ENCODE results near the gene CRADD. TPM values are rescaled to one million over a fixed set of nuclear protein-coding genes. Genes with fewer than 3 reads are reported as not detected.

CRADD gene
- total RNA-seq, 2 experiments from 2014 or later: 5.8 to 9.2 TPM

- no peak for TF ChIP-seq CTCF (IDR thresholded peaks at IDR 0.05)
- H3K27me3 ChIP-seq (ENCODE audit: control insufficient read depth in 1 of 2, insufficient read depth in 2 of 2, low read length in 2 of 2): no peaks in the 10 kb centered on the region
- ATAC-seq (ENCODE audit: poor library complexity) (no peak), DNase-seq (no peak)
- H3K4me3 ChIP-seq (ENCODE audit: low read length): no peak overlapping the region
- CTCF ChIA-PET: no interaction called here
- H3K4me3 Mint-ChIP-seq: no peak overlapping the region
- H3K27ac ChIP-seq (ENCODE audit: low read depth in 1 of 2, low read length in 2 of 2): no peak overlapping the region
- no peaks in the 10 kb centered on the region for H3K4me1 Mint-ChIP-seq (ENCODE audit: low read depth)
- no peaks in the 10 kb centered on the region for H3K9me3 ChIP-seq (ENCODE audit: control insufficient read depth in 1 of 2, insufficient read depth in 1 of 2, low read length in 2 of 2)
- intact Hi-C loops (cut with DNase I, micrococcal nuclease): no loop called here
- POLR2A ChIA-PET: no interaction called here
- H3K27me3 Mint-ChIP-seq: no peaks in the 10 kb centered on the region
- no peaks in the 10 kb centered on the region for H3K36me3 Mint-ChIP-seq (ENCODE audit: low read depth)
- H3K27ac Mint-ChIP-seq: no peak overlapping the region
- H3K4me1 ChIP-seq (ENCODE audit: insufficient read depth, low read length): no peaks in the 10 kb centered on the region
- H3K36me3 ChIP-seq (ENCODE audit: insufficient read depth, low read length): no peaks in the 10 kb centered on the region
- no peaks in the 10 kb centered on the region for H3K9me3 Mint-ChIP-seq
These were observed 241.7 kb downstream of the CRADD start for GRCh38 chr12:93918900-93919299.

- Mint-ChIP-seq H3K27me3 (no peaks in the 10 kb centered on the region), H3K4me1 (ENCODE audit: low read depth) (no peaks in the 10 kb centered on the region), H3K4me3 (no peak overlapping the region), H3K27ac (no peak overlapping the region), H3K36me3 (ENCODE audit: low read depth) (no peaks in the 10 kb centered on the region), H3K9me3 (peaks cover 5% of the 10 kb centered on the region)
- Histone ChIP-seq H3K4me1 (ENCODE audit: insufficient read depth, low read length) (no peaks in the 10 kb centered on the region), H3K27me3 (ENCODE audit: control insufficient read depth in 1 of 2, insufficient read depth in 2 of 2, low read length in 2 of 2) (no peaks in the 10 kb centered on the region), H3K27ac (ENCODE audit: low read depth in 1 of 2, low read length in 2 of 2) (no peak overlapping the region), H3K36me3 (ENCODE audit: insufficient read depth, low read length) (no peaks in the 10 kb centered on the region), H3K9me3 (ENCODE audit: control insufficient read depth in 1 of 2, insufficient read depth in 1 of 2, low read length in 2 of 2) (no peaks in the 10 kb centered on the region), H3K4me3 (ENCODE audit: low read length) (no peak overlapping the region)
- ATAC-seq (ENCODE audit: poor library complexity) (no peak), DNase-seq (no peak)
- ChIA-PET POLR2A (no interaction called here), CTCF (no interaction called here)
- no peak for TF ChIP-seq CTCF (IDR thresholded peaks at IDR 0.05)
- intact Hi-C loops (cut with DNase I, micrococcal nuclease): no loop called here
These were observed 244.3 kb downstream of the CRADD start for GRCh38 chr12:93921521-93921920.

GRCh38 chr12:93922583-93923006, 245.4 kb downstream of the CRADD start:
- H3K4me3 Mint-ChIP-seq: no peak overlapping the region
- intact Hi-C loops (cut with DNase I, micrococcal nuclease): no loop called here
- H3K27me3 Mint-ChIP-seq: no peaks in the 10 kb centered on the region
- DNase-seq (no peak), ATAC-seq (ENCODE audit: poor library complexity) (no peak)
- H3K9me3 ChIP-seq (ENCODE audit: control insufficient read depth in 1 of 2, insufficient read depth in 1 of 2, low read length in 2 of 2): no peaks in the 10 kb centered on the region
- no peaks in the 10 kb centered on the region for H3K4me1 ChIP-seq (ENCODE audit: insufficient read depth, low read length)
- no peaks in the 10 kb centered on the region for H3K4me1 Mint-ChIP-seq (ENCODE audit: low read depth)
- POLR2A ChIA-PET: no interaction called here
- no peaks in the 10 kb centered on the region for H3K36me3 Mint-ChIP-seq (ENCODE audit: low read depth)
- no peak overlapping the region for H3K27ac Mint-ChIP-seq
- TF ChIP-seq CTCF (IDR thresholded peaks at IDR 0.05): no peak
- no peaks in the 10 kb centered on the region for H3K36me3 ChIP-seq (ENCODE audit: insufficient read depth, low read length)
- H3K27ac ChIP-seq (ENCODE audit: low read depth in 1 of 2, low read length in 2 of 2): no peak overlapping the region
- peaks cover 5% of the 10 kb centered on the region for H3K9me3 Mint-ChIP-seq
- CTCF ChIA-PET: no interaction called here
- no peak overlapping the region for H3K4me3 ChIP-seq (ENCODE audit: low read length)
- no peaks in the 10 kb centered on the region for H3K27me3 ChIP-seq (ENCODE audit: control insufficient read depth in 1 of 2, insufficient read depth in 2 of 2, low read length in 2 of 2)

Measured in CD4-positive, alpha-beta T cell (primary cell).